GM18868 (cell line): ENCODE data around the gene CSH1.
A peak's percentile ranks its signal among the peaks of the same experiment; 100 is the strongest.
"Not testable (repeated sequence)": the region's sequence is repeated elsewhere in the genome, so short reads cannot be mapped to it uniquely, and the experiment has no call there.

ENCODE experiments used
- ATAC-seq: cut with Tn5 transposase; IDR thresholded peaks from one replicate; pipeline ENCODE4 v1.9.1; 2021; ENCODE audit warnings: mild to moderate bottlenecking, moderate library complexity; ENCODE audit not compliant: unreplicated experiment

CSH1 gene

GRCh38 chr17:63928966-63929695 is 32.8 kb upstream of the CSH1 start:
- ATAC-seq, result no peak

- ATAC-seq, result no peak
These were observed 31.8 kb upstream of the CSH1 start for GRCh38 chr17:63928172-63928666.

- no peak for ATAC-seq
These were observed 31.2 kb upstream of the CSH1 start for GRCh38 chr17:63927464-63928171.

- no peak for ATAC-seq
These were observed 29.8 kb upstream of the CSH1 start for GRCh38 chr17:63926164-63926563.

GRCh38 chr17:63925615-63926014 is 29.2 kb upstream of the CSH1 start:
- ATAC-seq, result no peak

- peak; percentile 65 for ATAC-seq
These were observed 26.0 kb upstream of the CSH1 start for GRCh38 chr17:63922402-63922801.

- ATAC-seq, result not testable (repeated sequence)
These were observed 24.4 kb upstream of the CSH1 start for GRCh38 chr17:63920779-63921178.

- not testable (repeated sequence) for ATAC-seq
These were observed 23.7 kb upstream of the CSH1 start for GRCh38 chr17:63920050-63920449.

GRCh38 chr17:63919311-63919723 is 22.9 kb upstream of the CSH1 start:
- peak; percentile 50 for ATAC-seq

GRCh38 chr17:63918789-63919305 is 22.5 kb upstream of the CSH1 start, which contains the start of gene GH1:
GH1 (minus strand) TSS chr17:63918839; CDS start chr17:63918776, 63 bp downstream.
- ATAC-seq, result not testable (repeated sequence)

GRCh38 chr17:63918305-63918704 is 21.9 kb upstream of the CSH1 start:
- no peak for ATAC-seq

- ATAC-seq, result no peak
These were observed 21.3 kb upstream of the CSH1 start for GRCh38 chr17:63917646-63918045.

- ATAC-seq, result not testable (repeated sequence)
These were observed 20.8 kb upstream of the CSH1 start for GRCh38 chr17:63917206-63917605.

- no peak for ATAC-seq
These were observed 20.3 kb upstream of the CSH1 start for GRCh38 chr17:63916566-63917185.

- ATAC-seq, result not testable (repeated sequence)
These were observed 19.4 kb upstream of the CSH1 start for GRCh38 chr17:63915753-63916152.

GRCh38 chr17:63914471-63914870 is 18.1 kb upstream of the CSH1 start:
- ATAC-seq, result no peak

GRCh38 chr17:63911657-63912100 is 15.3 kb upstream of the CSH1 start:
- ATAC-seq, result no peak

- no peak for ATAC-seq
These were observed 14.8 kb upstream of the CSH1 start, which contains the start of gene CSHL1 for GRCh38 chr17:63911041-63911635. CSHL1 (minus strand) TSS chr17:63911258; CDS start chr17:63911196, 62 bp downstream.

- ATAC-seq, result no peak
These were observed 13.7 kb upstream of the CSH1 start for GRCh38 chr17:63910096-63910495.

GRCh38 chr17:63909586-63909985 is 13.2 kb upstream of the CSH1 start:
- ATAC-seq, result not testable (repeated sequence)
